Stimulated activated naive CD8-positive, alpha-beta T cell treated with anti-CD3 and anti-CD28 coated beads, Interleukin-15, Interleukin-2, amounts not matched to agents 100 ng/mL and 50 ng/mL, for 24 hours (primary cell): ENCODE data around the gene ARHGAP12.
"Not testable (repeated sequence)": the region's sequence is repeated elsewhere in the genome, so short reads cannot be mapped to it uniquely, and the experiment has no call there.

Experiments used
- H3K27ac Mint-ChIP-seq: one replicate; pipeline ENCODE4 v1.8.0; 2021; ENCODE audit warnings: mild to moderate bottlenecking, mixed read lengths
- H3K27me3 Mint-ChIP-seq: one replicate; pipeline ENCODE4 v1.8.0; 2021; ENCODE audit warnings: mixed read lengths
- H3K36me3 Mint-ChIP-seq: one replicate; pipeline ENCODE4 v1.8.0; 2021; ENCODE audit warnings: low read depth, mixed read lengths
- H3K4me1 Mint-ChIP-seq: one replicate; pipeline ENCODE4 v1.8.0; 2021; ENCODE audit warnings: low read depth, mixed read lengths
- H3K4me3 Mint-ChIP-seq: one replicate; pipeline ENCODE4 v1.8.0; 2021; ENCODE audit warnings: mild to moderate bottlenecking, mixed read lengths
- H3K9me3 Mint-ChIP-seq: one replicate; pipeline ENCODE4 v1.8.0; 2021; ENCODE audit warnings: mixed read lengths

Gene ARHGAP12

GRCh38 chr10:31920538-31920937 lies 8.1 kb downstream of the ARHGAP12 start:
- Mint-ChIP-seq H3K36me3 (no peaks in the 10 kb centered on the region), H3K27ac (no peak overlapping the region), H3K9me3 (no peaks in the 10 kb centered on the region), H3K4me1 (peaks cover 65% of the 10 kb centered on the region), H3K27me3 (no peaks in the 10 kb centered on the region), H3K4me3 (no peak overlapping the region)

- peak overlapping the region; percentile 9 for H3K27ac Mint-ChIP-seq
- no peaks in the 10 kb centered on the region for H3K27me3 Mint-ChIP-seq
- peaks cover 57% of the 10 kb centered on the region for H3K4me1 Mint-ChIP-seq
- H3K36me3 Mint-ChIP-seq = no peaks in the 10 kb centered on the region
- H3K4me3 Mint-ChIP-seq = no peak overlapping the region
- no peaks in the 10 kb centered on the region for H3K9me3 Mint-ChIP-seq
These were observed 9.8 kb downstream of the ARHGAP12 start for GRCh38 chr10:31918671-31919409.

- H3K4me1 Mint-ChIP-seq = peaks cover 47% of the 10 kb centered on the region
- H3K9me3 Mint-ChIP-seq = no peaks in the 10 kb centered on the region
- H3K36me3 Mint-ChIP-seq = no peaks in the 10 kb centered on the region
- no peak overlapping the region for H3K27ac Mint-ChIP-seq
- H3K27me3 Mint-ChIP-seq = no peaks in the 10 kb centered on the region
- H3K4me3 Mint-ChIP-seq = no peak overlapping the region
These were observed 14.3 kb downstream of the ARHGAP12 start for GRCh38 chr10:31914370-31914769.

- Mint-ChIP-seq H3K27ac (no peak overlapping the region), H3K9me3 (no peaks in the 10 kb centered on the region), H3K36me3 (peaks cover 7% of the 10 kb centered on the region), H3K4me1 (peaks cover 40% of the 10 kb centered on the region), H3K27me3 (no peaks in the 10 kb centered on the region), H3K4me3 (peak overlapping the region; percentile 2)
These were observed 15.5 kb downstream of the ARHGAP12 start for GRCh38 chr10:31912898-31913850.

GRCh38 chr10:31912289-31912688 lies 16.3 kb downstream of the ARHGAP12 start:
- Mint-ChIP-seq H3K4me3 (no peak overlapping the region), H3K9me3 (no peaks in the 10 kb centered on the region), H3K36me3 (peaks cover 13% of the 10 kb centered on the region), H3K27ac (no peak overlapping the region), H3K4me1 (peaks cover 37% of the 10 kb centered on the region), H3K27me3 (no peaks in the 10 kb centered on the region)

- Mint-ChIP-seq H3K4me1 (peaks cover 42% of the 10 kb centered on the region), H3K27me3 (no peaks in the 10 kb centered on the region), H3K9me3 (no peaks in the 10 kb centered on the region), H3K36me3 (peaks cover 31% of the 10 kb centered on the region), H3K4me3 (no peak overlapping the region), H3K27ac (no peak overlapping the region)
These were observed 18.6 kb downstream of the ARHGAP12 start for GRCh38 chr10:31910016-31910415.

GRCh38 chr10:31908157-31908556 lies 20.5 kb downstream of the ARHGAP12 start:
- H3K4me3 Mint-ChIP-seq = no peak overlapping the region
- peaks cover 33% of the 10 kb centered on the region for H3K4me1 Mint-ChIP-seq
- H3K36me3 Mint-ChIP-seq = peaks cover 31% of the 10 kb centered on the region
- H3K27me3 Mint-ChIP-seq = no peaks in the 10 kb centered on the region
- H3K9me3 Mint-ChIP-seq = no peaks in the 10 kb centered on the region
- no peak overlapping the region for H3K27ac Mint-ChIP-seq

GRCh38 chr10:31906039-31906438 lies 22.6 kb downstream of the ARHGAP12 start:
- Mint-ChIP-seq H3K27ac (no peak overlapping the region), H3K4me1 (peaks cover 18% of the 10 kb centered on the region), H3K9me3 (no peaks in the 10 kb centered on the region), H3K27me3 (no peaks in the 10 kb centered on the region), H3K4me3 (no peak overlapping the region), H3K36me3 (peaks cover 40% of the 10 kb centered on the region)

- H3K4me3 Mint-ChIP-seq = no peak overlapping the region
- no peak overlapping the region for H3K27ac Mint-ChIP-seq
- H3K9me3 Mint-ChIP-seq = no peaks in the 10 kb centered on the region
- H3K4me1 Mint-ChIP-seq = peaks cover 17% of the 10 kb centered on the region
- no peaks in the 10 kb centered on the region for H3K27me3 Mint-ChIP-seq
- peaks cover 42% of the 10 kb centered on the region for H3K36me3 Mint-ChIP-seq
These were observed 23.0 kb downstream of the ARHGAP12 start for GRCh38 chr10:31905586-31905985.

- H3K27ac Mint-ChIP-seq = no peak overlapping the region
These were observed 26.0 kb downstream of the ARHGAP12 start for GRCh38 chr10:31902625-31903024.

GRCh38 chr10:31897506-31897905 lies 31.1 kb downstream of the ARHGAP12 start:
- Mint-ChIP-seq H3K27ac (no peak overlapping the region), H3K4me3 (no peak overlapping the region), H3K4me1 (peaks cover 26% of the 10 kb centered on the region), H3K36me3 (peaks cover 14% of the 10 kb centered on the region), H3K27me3 (no peaks in the 10 kb centered on the region), H3K9me3 (no peaks in the 10 kb centered on the region)

More at GRCh38 chr10:31902625-31903024, 26.0 kb downstream of the ARHGAP12 start:
- Mint-ChIP-seq H3K4me3 (no peak overlapping the region), H3K36me3 (peaks cover 34% of the 10 kb centered on the region), H3K9me3 (no peaks in the 10 kb centered on the region), H3K4me1 (peaks cover 23% of the 10 kb centered on the region), H3K27me3 (no peaks in the 10 kb centered on the region)

- no peaks in the 10 kb centered on the region for H3K27me3 Mint-ChIP-seq
- H3K4me1 Mint-ChIP-seq = peaks cover 26% of the 10 kb centered on the region
- no peak overlapping the region for H3K27ac Mint-ChIP-seq
- no peak overlapping the region for H3K4me3 Mint-ChIP-seq
- H3K36me3 Mint-ChIP-seq = peaks cover 14% of the 10 kb centered on the region
- H3K9me3 Mint-ChIP-seq = no peaks in the 10 kb centered on the region
These were observed 31.7 kb downstream of the ARHGAP12 start for GRCh38 chr10:31896968-31897384.

- H3K27ac Mint-ChIP-seq, H3K27me3 Mint-ChIP-seq, H3K36me3 Mint-ChIP-seq, H3K9me3 Mint-ChIP-seq, H3K4me3 Mint-ChIP-seq: not testable (repeated sequence)
- peaks cover 26% of the 10 kb centered on the region for H3K4me1 Mint-ChIP-seq
These were observed 32.9 kb downstream of the ARHGAP12 start for GRCh38 chr10:31895722-31896121.

- Mint-ChIP-seq H3K9me3 (no peaks in the 10 kb centered on the region), H3K27ac (no peak overlapping the region), H3K4me3 (no peak overlapping the region), H3K36me3 (peaks cover 11% of the 10 kb centered on the region), H3K27me3 (no peaks in the 10 kb centered on the region), H3K4me1 (peaks cover 7% of the 10 kb centered on the region)
These were observed 40.2 kb downstream of the ARHGAP12 start for GRCh38 chr10:31888442-31888841.

GRCh38 chr10:31887850-31888249 lies 40.8 kb downstream of the ARHGAP12 start:
- H3K27me3 Mint-ChIP-seq = no peaks in the 10 kb centered on the region
- peaks cover 7% of the 10 kb centered on the region for H3K4me1 Mint-ChIP-seq
- no peak overlapping the region for H3K27ac Mint-ChIP-seq
- no peak overlapping the region for H3K4me3 Mint-ChIP-seq
- H3K9me3 Mint-ChIP-seq = no peaks in the 10 kb centered on the region
- peaks cover 11% of the 10 kb centered on the region for H3K36me3 Mint-ChIP-seq
